Stimulated activated memory B cell treated with anti-CD40 and anti-IgM and Interleukin-4, amounts not matched to agents 10 μg/mL and 1 μg/mL and 100 μg/mL, for 72 hours (primary cell): ENCODE measurements around the gene HES2.
A peak's percentile ranks its signal among the peaks of the same experiment; 100 is the strongest.
"Not testable (repeated sequence)": the region's sequence is repeated elsewhere in the genome, so short reads cannot be mapped to it uniquely, and the experiment has no call there.

ENCODE experiments used
- ATAC-seq: fragments of 150-1000 bp; cut with Tn5 transposase; 2 replicates; pipeline ENCODE4 v1.10.0; 2021
- H3K27ac Mint-ChIP-seq: one replicate; pipeline ENCODE4 v1.8.0; 2022; ENCODE audit warnings: mild to moderate bottlenecking, mixed read lengths
- H3K27me3 Mint-ChIP-seq: one replicate; pipeline ENCODE4 v1.8.0; 2022; ENCODE audit warnings: mixed read lengths
- H3K36me3 Mint-ChIP-seq: one replicate; pipeline ENCODE4 v1.8.0; 2022; ENCODE audit warnings: mixed read lengths
- H3K4me1 Mint-ChIP-seq: one replicate; pipeline ENCODE4 v1.8.0; 2022; ENCODE audit warnings: mixed read lengths
- H3K4me3 Mint-ChIP-seq: one replicate; pipeline ENCODE4 v1.8.0; 2022; ENCODE audit warnings: mild to moderate bottlenecking, moderate library complexity, mixed read lengths
- H3K9me3 Mint-ChIP-seq: one replicate; pipeline ENCODE4 v1.8.0; 2022; ENCODE audit warnings: mixed read lengths

HES2 gene

GRCh38 chr1:6447016-6447817 is 27.5 kb upstream of the HES2 start:
- peaks cover 21% of the 10 kb centered on the region for H3K4me1 Mint-ChIP-seq
- peaks cover 88% of the 10 kb centered on the region for H3K27me3 Mint-ChIP-seq
- ATAC-seq = no peak
- no peak overlapping the region for H3K27ac Mint-ChIP-seq
- H3K36me3 Mint-ChIP-seq = no peaks in the 10 kb centered on the region
- H3K4me3 Mint-ChIP-seq = peak overlapping the region; percentile 61
- no peaks in the 10 kb centered on the region for H3K9me3 Mint-ChIP-seq

- peaks cover 21% of the 10 kb centered on the region for H3K4me1 Mint-ChIP-seq
- H3K27ac Mint-ChIP-seq = no peak overlapping the region
- peak overlapping the region; percentile 30 for H3K4me3 Mint-ChIP-seq
- peaks cover 86% of the 10 kb centered on the region for H3K27me3 Mint-ChIP-seq
- no peaks in the 10 kb centered on the region for H3K36me3 Mint-ChIP-seq
- no peaks in the 10 kb centered on the region for H3K9me3 Mint-ChIP-seq
- no peak for ATAC-seq
Measured at GRCh38 chr1:6446665-6447015, 26.9 kb upstream of the HES2 start.

GRCh38 chr1:6445929-6446328 is 26.2 kb upstream of the HES2 start:
- Mint-ChIP-seq H3K27me3 (peaks cover 86% of the 10 kb centered on the region), H3K4me1 (peaks cover 21% of the 10 kb centered on the region)
- not testable (repeated sequence) for H3K36me3 Mint-ChIP-seq, H3K4me3 Mint-ChIP-seq, ATAC-seq, H3K9me3 Mint-ChIP-seq, H3K27ac Mint-ChIP-seq

- H3K4me3 Mint-ChIP-seq = no peak overlapping the region
- H3K27ac Mint-ChIP-seq = no peak overlapping the region
- H3K27me3 Mint-ChIP-seq = peaks cover 83% of the 10 kb centered on the region
- no peaks in the 10 kb centered on the region for H3K9me3 Mint-ChIP-seq
- no peak for ATAC-seq
- no peaks in the 10 kb centered on the region for H3K36me3 Mint-ChIP-seq
- peaks cover 21% of the 10 kb centered on the region for H3K4me1 Mint-ChIP-seq
Measured at GRCh38 chr1:6445062-6445763, 25.5 kb upstream of the HES2 start.

GRCh38 chr1:6444377-6444776 is 24.7 kb upstream of the HES2 start:
- Mint-ChIP-seq H3K27ac (no peak overlapping the region), H3K27me3 (peaks cover 80% of the 10 kb centered on the region), H3K4me1 (peaks cover 21% of the 10 kb centered on the region), H3K36me3 (no peaks in the 10 kb centered on the region), H3K9me3 (no peaks in the 10 kb centered on the region), H3K4me3 (no peak overlapping the region)
- no peak for ATAC-seq

GRCh38 chr1:6443339-6444115 is 23.8 kb upstream of the HES2 start:
- no peaks in the 10 kb centered on the region for H3K36me3 Mint-ChIP-seq
- H3K4me3 Mint-ChIP-seq = no peak overlapping the region
- H3K4me1 Mint-ChIP-seq = peaks cover 19% of the 10 kb centered on the region
- peaks cover 78% of the 10 kb centered on the region for H3K27me3 Mint-ChIP-seq
- H3K9me3 Mint-ChIP-seq = no peaks in the 10 kb centered on the region
- H3K27ac Mint-ChIP-seq = no peak overlapping the region
- ATAC-seq = no peak

GRCh38 chr1:6441586-6441985 is 21.9 kb upstream of the HES2 start:
- Mint-ChIP-seq H3K4me3 (no peak overlapping the region), H3K4me1 (peaks cover 30% of the 10 kb centered on the region), H3K9me3 (no peaks in the 10 kb centered on the region), H3K27ac (no peak overlapping the region), H3K27me3 (peaks cover 78% of the 10 kb centered on the region), H3K36me3 (no peaks in the 10 kb centered on the region)
- ATAC-seq = no peak

GRCh38 chr1:6440198-6441126 is 20.7 kb upstream of the HES2 start:
- H3K36me3 Mint-ChIP-seq = no peaks in the 10 kb centered on the region
- peak; percentile 60 for ATAC-seq
- peaks cover 20% of the 10 kb centered on the region for H3K4me1 Mint-ChIP-seq
- peaks cover 75% of the 10 kb centered on the region for H3K27me3 Mint-ChIP-seq
- no peak overlapping the region for H3K27ac Mint-ChIP-seq
- H3K9me3 Mint-ChIP-seq = no peaks in the 10 kb centered on the region
- H3K4me3 Mint-ChIP-seq = no peak overlapping the region

GRCh38 chr1:6438047-6438525 is 18.4 kb upstream of the HES2 start:
- H3K27ac Mint-ChIP-seq = no peak overlapping the region
- H3K9me3 Mint-ChIP-seq = no peaks in the 10 kb centered on the region
- no peak overlapping the region for H3K4me3 Mint-ChIP-seq
- ATAC-seq = peak; percentile 69
- H3K27me3 Mint-ChIP-seq = peaks cover 75% of the 10 kb centered on the region
- peaks cover 20% of the 10 kb centered on the region for H3K4me1 Mint-ChIP-seq
- H3K36me3 Mint-ChIP-seq = no peaks in the 10 kb centered on the region

GRCh38 chr1:6437012-6437700 is 17.4 kb upstream of the HES2 start:
- H3K4me3 Mint-ChIP-seq, H3K27ac Mint-ChIP-seq, H3K36me3 Mint-ChIP-seq, H3K9me3 Mint-ChIP-seq, ATAC-seq: not testable (repeated sequence)
- H3K27me3 Mint-ChIP-seq = peaks cover 83% of the 10 kb centered on the region
- peaks cover 20% of the 10 kb centered on the region for H3K4me1 Mint-ChIP-seq

GRCh38 chr1:6436277-6436676 is 16.6 kb upstream of the HES2 start:
- peaks cover 79% of the 10 kb centered on the region for H3K27me3 Mint-ChIP-seq
- not testable (repeated sequence) for H3K27ac Mint-ChIP-seq, H3K9me3 Mint-ChIP-seq, H3K4me3 Mint-ChIP-seq, ATAC-seq, H3K36me3 Mint-ChIP-seq
- peaks cover 20% of the 10 kb centered on the region for H3K4me1 Mint-ChIP-seq

- Mint-ChIP-seq H3K36me3 (no peaks in the 10 kb centered on the region), H3K9me3 (no peaks in the 10 kb centered on the region), H3K27me3 (peaks cover 79% of the 10 kb centered on the region), H3K4me1 (peaks cover 20% of the 10 kb centered on the region), H3K27ac (no peak overlapping the region), H3K4me3 (no peak overlapping the region)
- ATAC-seq = no peak
Measured at GRCh38 chr1:6435547-6435946, 15.8 kb upstream of the HES2 start.

GRCh38 chr1:6435129-6435528 is 15.4 kb upstream of the HES2 start:
- H3K36me3 Mint-ChIP-seq = no peaks in the 10 kb centered on the region
- H3K9me3 Mint-ChIP-seq = no peaks in the 10 kb centered on the region
- no peak overlapping the region for H3K4me3 Mint-ChIP-seq
- H3K27me3 Mint-ChIP-seq = peaks cover 83% of the 10 kb centered on the region
- no peak for ATAC-seq
- peaks cover 20% of the 10 kb centered on the region for H3K4me1 Mint-ChIP-seq
- no peak overlapping the region for H3K27ac Mint-ChIP-seq

GRCh38 chr1:6434186-6434585 is 14.5 kb upstream of the HES2 start:
- Mint-ChIP-seq H3K27me3 (peaks cover 85% of the 10 kb centered on the region), H3K27ac (no peak overlapping the region), H3K4me1 (peaks cover 15% of the 10 kb centered on the region)

More at GRCh38 chr1:6434186-6434585, 14.5 kb upstream of the HES2 start:
- Mint-ChIP-seq H3K36me3 (no peaks in the 10 kb centered on the region), H3K4me3 (no peak overlapping the region), H3K9me3 (no peaks in the 10 kb centered on the region)
- ATAC-seq = no peak
